SIG-M5 (cell line): Measurements from ENCODE around the gene ZNF568.

Source experiments
- DNase-seq: peaks from one replicate; lab custom pipeline; 2025; lab: John Stamatoyannopoulos, UW

The ZNF568 gene

GRCh38 chr19:36915992-36916830 is at the start of gene ZNF568, which contains the start of gene ZNF829:
Gene ZNF568 (plus strand): TSS chr19:36916332. CDS start chr19:36922771, 6,439 bp downstream.
Gene ZNF829 (minus strand): TSS chr19:36916291. CDS start chr19:36915167, 1,124 bp downstream.
- DNase-seq = no peak

GRCh38 chr19:36876993-36877938 is 38.9 kb upstream of the ZNF568 start:
- DNase-seq = no peak

- DNase-seq = no peak
Observed at GRCh38 chr19:36891768-36892357, 24.3 kb upstream of the ZNF568 start.

- DNase-seq = no peak
Observed at GRCh38 chr19:36894849-36895383, 21.2 kb upstream of the ZNF568 start.

- DNase-seq = no peak
Observed at GRCh38 chr19:36898422-36898821, 17.7 kb upstream of the ZNF568 start.

GRCh38 chr19:36916991-36917390 is 859 bp downstream of the ZNF568 start:
- no peak for DNase-seq

- DNase-seq = no peak
Observed at GRCh38 chr19:36918090-36918489, 2.0 kb downstream of the ZNF568 start.

- DNase-seq = no peak
Observed at GRCh38 chr19:36931684-36932083, 15.6 kb downstream of the ZNF568 start.

- DNase-seq = no peak
Observed at GRCh38 chr19:36939153-36939552, 23.0 kb downstream of the ZNF568 start.

GRCh38 chr19:36950335-36951119 is 34.4 kb downstream of the ZNF568 start:
- no peak for DNase-seq

GRCh38 chr19:36962346-36962745 is 46.2 kb downstream of the ZNF568 start:
- no peak for DNase-seq

GRCh38 chr19:36963280-36963679 is 47.1 kb downstream of the ZNF568 start:
- no peak for DNase-seq

- DNase-seq = no peak
Observed at GRCh38 chr19:36972571-36972970, 56.4 kb downstream of the ZNF568 start.

GRCh38 chr19:36973021-36973843 is 57.1 kb downstream of the ZNF568 start:
- no peak for DNase-seq

- no peak for DNase-seq
Observed at GRCh38 chr19:36973844-36974195, 57.7 kb downstream of the ZNF568 start.

- DNase-seq = no peak
Observed at GRCh38 chr19:36986131-36986530, 70.0 kb downstream of the ZNF568 start.

- no peak for DNase-seq
Observed at GRCh38 chr19:36986601-36987000, 70.5 kb downstream of the ZNF568 start.

- DNase-seq = no peak
Observed at GRCh38 chr19:36987091-36987490, 71.0 kb downstream of the ZNF568 start.

- DNase-seq = no peak
Observed at GRCh38 chr19:36997152-36997842, 81.2 kb downstream of the ZNF568 start.

GRCh38 chr19:36997843-36998235 is 81.7 kb downstream of the ZNF568 start:
- no peak for DNase-seq
